Effector memory CD4-positive, alpha-beta T cell (primary cell): ENCODE measurements around the gene EMCN.
"Not testable (repeated sequence)": the region's sequence is repeated elsewhere in the genome, so short reads cannot be mapped to it uniquely, and the experiment has no call there.

Source experiments
- DNase-seq, 3 donors: peaks; one replicate each; pipeline ENCODE4 v3.0.0-alpha.2; 2020
- H3K27ac ChIP-seq: 2 replicates; pipeline ENCODE4 v1.7.0; 2013; ENCODE audit warnings: mild to moderate bottlenecking, low read length, moderate library complexity; ENCODE audit not compliant: insufficient read depth, poor library complexity, severe bottlenecking
- H3K27me3 ChIP-seq: replicated peaks from 2 replicates; pipeline ENCODE4 v1.7.0; 2013; ENCODE audit warnings: mild to moderate bottlenecking, low read length; ENCODE audit not compliant: insufficient read depth, control insufficient read depth, poor library complexity, severe bottlenecking
- H3K36me3 ChIP-seq: 2 replicates; pipeline ENCODE4 v1.7.0; 2013; ENCODE audit warnings: mild to moderate bottlenecking, low read length, moderate library complexity; ENCODE audit not compliant: control insufficient read depth, insufficient read depth
- H3K4me1 ChIP-seq: 2 replicates; pipeline ENCODE4 v1.7.0; 2013; ENCODE audit warnings: low read length, mild to moderate bottlenecking; ENCODE audit not compliant: control insufficient read depth, insufficient read depth, poor library complexity, severe bottlenecking
- H3K4me3 ChIP-seq: 2 replicates; pipeline ENCODE4 v1.7.0; 2013; ENCODE audit warnings: low read length, low read depth, mild to moderate bottlenecking; ENCODE audit not compliant: insufficient read depth, poor library complexity, severe bottlenecking
- H3K9me3 ChIP-seq: 2 replicates; pipeline ENCODE4 v1.7.0; 2013; ENCODE audit warnings: mild to moderate bottlenecking, low read length, moderate library complexity; ENCODE audit not compliant: control insufficient read depth

EMCN gene

DNA sequence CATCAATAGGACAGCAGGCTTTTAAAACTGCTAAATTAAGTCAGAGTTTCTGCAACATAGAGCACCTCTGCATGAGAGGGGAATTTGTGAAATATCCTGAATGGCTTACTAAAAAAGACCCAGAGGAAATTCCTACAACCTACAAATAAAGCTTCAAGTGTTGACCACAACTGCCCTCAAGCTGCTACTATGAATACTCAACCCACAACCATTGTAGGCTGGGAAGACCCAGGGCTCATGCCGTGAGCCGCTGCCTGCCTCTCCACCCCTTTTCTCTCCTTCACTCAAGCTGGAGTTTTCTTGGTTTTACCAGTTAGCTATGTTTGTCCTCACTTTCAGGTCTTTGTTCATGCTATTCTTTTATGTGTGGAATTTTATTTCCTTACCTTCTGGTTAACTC is 151.6 kb downstream of the EMCN start:
- H3K4me3 ChIP-seq, result no peak overlapping the region
- no peaks in the 10 kb centered on the region for H3K36me3 ChIP-seq
- H3K4me1 ChIP-seq, result no peaks in the 10 kb centered on the region
- no peak overlapping the region for H3K27ac ChIP-seq
- H3K9me3 ChIP-seq, result no peaks in the 10 kb centered on the region
- no peaks in the 10 kb centered on the region for H3K27me3 ChIP-seq
- no peak for DNase-seq

DNA sequence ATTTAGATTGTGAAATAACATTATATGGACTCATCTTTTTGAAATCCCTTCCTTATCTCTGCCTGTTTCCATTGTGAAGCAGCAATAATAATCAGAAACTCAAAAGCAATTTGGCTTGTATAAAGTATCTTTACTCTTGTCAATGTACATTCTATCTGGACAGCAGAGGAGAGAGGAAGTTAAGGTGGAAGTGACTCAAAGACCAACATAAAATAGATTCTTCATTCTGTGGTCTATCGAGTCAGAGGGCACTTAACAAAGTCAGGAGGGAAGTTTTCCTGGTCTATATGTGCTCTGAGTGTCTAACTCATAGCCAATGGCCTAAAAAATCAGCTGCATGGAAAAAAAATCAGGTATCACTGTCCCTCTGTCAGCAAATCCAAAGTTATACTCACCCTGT is 155.5 kb downstream of the EMCN start:
- no peak for DNase-seq
- no peak overlapping the region for H3K27ac ChIP-seq
- no peak overlapping the region for H3K4me3 ChIP-seq
- H3K27me3 ChIP-seq, result no peaks in the 10 kb centered on the region
- H3K36me3 ChIP-seq, result no peaks in the 10 kb centered on the region
- H3K4me1 ChIP-seq, result no peaks in the 10 kb centered on the region
- H3K9me3 ChIP-seq, result no peaks in the 10 kb centered on the region

DNA sequence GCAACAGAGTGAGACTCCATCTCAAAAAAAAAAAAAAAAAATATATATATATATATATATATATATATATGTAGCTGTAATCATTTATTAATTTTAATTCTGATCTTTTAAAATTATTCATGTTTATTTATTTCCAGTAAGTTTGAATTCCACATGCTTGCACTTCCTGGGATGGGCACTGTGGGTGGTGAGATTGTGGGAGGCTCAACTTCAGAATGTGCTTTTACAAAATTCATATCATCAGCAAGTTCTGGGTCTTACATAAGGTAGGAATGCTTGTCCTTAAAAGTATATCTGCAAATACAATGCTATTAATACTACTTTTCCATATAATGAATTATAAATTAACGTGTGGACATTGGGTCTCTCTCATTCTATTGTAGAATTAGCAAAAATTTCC is 156.5 kb downstream of the EMCN start:
- DNase-seq, result no peak
- H3K9me3 ChIP-seq, result no peaks in the 10 kb centered on the region
- no peaks in the 10 kb centered on the region for H3K27me3 ChIP-seq
- H3K4me3 ChIP-seq, result no peak overlapping the region
- H3K4me1 ChIP-seq, result no peaks in the 10 kb centered on the region
- H3K27ac ChIP-seq, result no peak overlapping the region
- H3K36me3 ChIP-seq, result no peaks in the 10 kb centered on the region

DNA sequence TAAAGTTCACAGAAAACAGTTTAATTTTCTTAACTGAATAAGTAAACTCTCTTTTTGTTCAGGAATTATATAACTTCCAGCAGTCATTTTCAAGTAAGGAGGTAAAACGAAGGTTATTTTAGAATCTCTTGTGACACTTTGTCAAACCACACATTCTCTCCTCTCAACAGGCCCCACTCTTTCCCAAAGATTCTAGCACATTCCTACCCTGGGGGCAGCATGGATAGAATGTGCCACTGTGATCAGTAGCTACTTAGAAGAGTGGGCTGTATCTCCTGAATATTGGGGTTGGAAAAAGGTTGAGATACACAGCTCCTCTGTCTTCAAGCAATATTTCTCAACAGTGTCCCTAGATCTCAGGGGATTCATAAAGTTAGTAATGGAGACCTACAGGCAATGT is 157.6 kb downstream of the EMCN start:
- H3K4me1 ChIP-seq, result no peaks in the 10 kb centered on the region

DNA sequence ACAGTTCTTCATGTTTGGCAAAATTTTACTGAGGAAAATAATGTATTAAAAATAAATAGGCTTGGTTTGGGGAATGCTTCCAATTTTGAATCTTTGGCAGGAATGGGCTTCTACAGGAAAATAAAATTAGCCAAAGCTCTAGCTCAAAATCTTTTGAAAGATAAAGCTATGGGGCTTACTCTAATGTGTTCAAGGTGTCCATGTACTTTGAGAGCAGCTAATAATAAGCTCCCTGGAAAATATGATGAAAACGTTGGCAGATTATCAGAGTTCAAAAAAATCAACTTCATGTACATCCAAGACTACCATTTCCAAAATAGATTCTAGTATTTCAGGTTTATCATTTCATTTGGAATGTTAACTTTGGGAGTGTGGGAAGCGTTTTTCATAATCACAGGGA is 158.4 kb downstream of the EMCN start:
- Histone ChIP-seq H3K27me3 (no peaks in the 10 kb centered on the region), H3K9me3 (no peaks in the 10 kb centered on the region), H3K36me3 (no peaks in the 10 kb centered on the region), H3K27ac (no peak overlapping the region), H3K4me3 (no peak overlapping the region), H3K4me1 (no peaks in the 10 kb centered on the region)
- no peak for DNase-seq

More for the DNA sequence above, 157.6 kb downstream of the EMCN start:
- Histone ChIP-seq H3K36me3 (no peaks in the 10 kb centered on the region), H3K9me3 (no peaks in the 10 kb centered on the region), H3K27ac (no peak overlapping the region), H3K27me3 (no peaks in the 10 kb centered on the region), H3K4me3 (no peak overlapping the region)
- DNase-seq, result no peak

DNA sequence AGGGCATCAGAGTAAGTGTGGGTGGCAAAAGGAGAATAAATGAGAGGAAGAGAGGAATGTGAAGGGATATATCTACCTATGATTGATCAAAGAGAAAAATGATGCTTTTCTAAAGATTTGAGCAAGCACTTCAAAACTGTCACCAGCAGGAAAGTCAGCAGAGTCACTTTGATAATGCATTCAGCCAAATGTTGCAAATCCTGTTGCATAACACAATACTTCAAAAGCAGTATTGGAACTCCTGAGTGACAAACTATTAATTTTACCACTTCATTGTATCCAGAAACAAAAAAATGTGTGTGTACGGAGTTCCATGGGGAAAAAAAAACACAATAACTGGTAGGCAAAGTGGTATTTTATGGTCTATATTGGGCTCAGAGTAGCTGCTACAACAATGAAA is 160.3 kb downstream of the EMCN start:
- DNase-seq, result no peak
- no peak overlapping the region for H3K27ac ChIP-seq
- no peaks in the 10 kb centered on the region for H3K4me1 ChIP-seq
- no peaks in the 10 kb centered on the region for H3K27me3 ChIP-seq
- H3K9me3 ChIP-seq, result no peaks in the 10 kb centered on the region
- H3K4me3 ChIP-seq, result no peak overlapping the region
- no peaks in the 10 kb centered on the region for H3K36me3 ChIP-seq

DNA sequence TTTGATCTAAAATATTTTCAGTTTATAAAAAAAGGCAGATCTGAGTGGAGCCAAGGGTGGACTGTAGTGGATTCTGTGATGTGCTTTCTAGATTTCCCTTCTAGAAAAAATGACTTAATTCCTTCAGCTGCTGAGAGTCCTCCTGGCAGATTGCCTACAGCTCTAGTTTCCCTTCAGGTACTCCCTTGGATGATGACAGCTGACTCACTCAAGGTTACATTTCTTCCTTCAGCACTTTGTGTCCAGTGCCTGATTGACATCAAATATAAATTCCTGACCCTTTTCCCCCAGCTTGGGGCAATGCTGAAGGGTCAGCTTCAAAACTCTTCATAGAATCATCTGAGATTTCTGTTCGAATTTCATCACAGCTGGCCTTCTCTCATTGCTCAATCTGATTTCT is 161.7 kb downstream of the EMCN start:
- Histone ChIP-seq H3K9me3 (no peaks in the 10 kb centered on the region), H3K4me3 (no peak overlapping the region), H3K27ac (no peak overlapping the region), H3K27me3 (no peaks in the 10 kb centered on the region), H3K4me1 (no peaks in the 10 kb centered on the region), H3K36me3 (no peaks in the 10 kb centered on the region)
- no peak for DNase-seq

DNA sequence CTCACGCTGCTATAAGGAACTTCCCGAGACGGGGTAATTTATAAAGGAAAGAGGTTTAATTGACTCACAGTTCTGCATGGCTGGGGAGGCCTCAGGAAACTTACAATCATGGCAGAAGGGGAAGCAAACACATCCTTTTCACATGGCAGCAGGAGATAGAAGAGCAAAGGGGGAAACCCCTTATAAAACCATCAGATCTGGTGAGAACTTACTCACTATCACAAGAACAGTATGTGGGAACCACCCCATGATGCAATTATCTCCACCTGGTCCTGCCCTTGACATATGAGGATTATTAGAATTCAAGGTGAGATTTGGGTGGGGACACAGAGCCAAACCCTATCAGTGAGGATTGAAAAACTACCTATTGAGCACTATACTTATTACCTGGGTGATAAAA is 165.5 kb downstream of the EMCN start:
- not testable (repeated sequence) for H3K4me1 ChIP-seq, H3K27me3 ChIP-seq, H3K27ac ChIP-seq, H3K9me3 ChIP-seq, H3K36me3 ChIP-seq, H3K4me3 ChIP-seq, DNase-seq

DNA sequence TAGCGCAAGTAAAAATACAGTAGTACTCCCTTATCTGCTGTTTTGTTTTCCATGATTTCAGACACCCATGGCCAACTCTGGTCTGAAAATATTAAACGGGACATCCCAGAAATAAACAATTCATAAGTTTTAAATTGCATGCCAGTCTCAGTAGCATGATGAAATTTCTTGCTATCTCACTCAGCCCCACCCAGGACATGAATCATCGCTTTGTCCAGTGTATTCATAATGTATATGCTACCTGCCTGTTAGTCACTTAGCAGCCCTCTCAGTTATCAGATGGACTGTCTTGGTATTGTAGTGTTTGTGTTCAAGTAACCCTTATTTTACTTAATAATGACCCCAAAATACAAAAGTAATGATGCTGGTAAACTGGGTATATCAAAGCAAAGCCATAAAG is 169.3 kb downstream of the EMCN start:
- no peak overlapping the region for H3K27ac ChIP-seq

DNA sequence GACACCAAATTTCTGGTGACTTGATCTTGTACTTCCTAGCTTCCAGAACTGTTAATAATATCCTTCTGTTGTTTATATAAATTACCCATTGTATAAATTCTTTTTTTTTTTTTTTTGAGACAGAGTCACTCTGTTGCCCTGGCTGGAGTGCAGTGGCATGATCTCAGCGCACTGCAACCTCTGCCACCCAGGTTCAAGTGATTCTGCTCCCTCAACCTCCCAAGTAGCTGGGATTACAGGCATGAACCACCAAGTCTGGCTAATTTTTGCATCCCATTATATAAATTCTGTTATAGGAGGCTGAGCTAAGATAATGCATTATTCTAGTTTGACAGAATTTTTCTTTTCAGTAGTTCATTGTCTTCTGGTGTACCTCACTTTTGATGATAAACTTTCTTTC is 170.6 kb downstream of the EMCN start:
- Histone ChIP-seq H3K4me1 (no peaks in the 10 kb centered on the region), H3K36me3 (no peaks in the 10 kb centered on the region), H3K27me3 (no peaks in the 10 kb centered on the region), H3K4me3 (no peak overlapping the region), H3K27ac (no peak overlapping the region), H3K9me3 (no peaks in the 10 kb centered on the region)
- DNase-seq, result no peak

More for the DNA sequence above, 169.3 kb downstream of the EMCN start:
- Histone ChIP-seq H3K27me3 (no peaks in the 10 kb centered on the region), H3K4me3 (no peak overlapping the region), H3K36me3 (no peaks in the 10 kb centered on the region), H3K9me3 (no peaks in the 10 kb centered on the region), H3K4me1 (no peaks in the 10 kb centered on the region)
- DNase-seq, result no peak

DNA sequence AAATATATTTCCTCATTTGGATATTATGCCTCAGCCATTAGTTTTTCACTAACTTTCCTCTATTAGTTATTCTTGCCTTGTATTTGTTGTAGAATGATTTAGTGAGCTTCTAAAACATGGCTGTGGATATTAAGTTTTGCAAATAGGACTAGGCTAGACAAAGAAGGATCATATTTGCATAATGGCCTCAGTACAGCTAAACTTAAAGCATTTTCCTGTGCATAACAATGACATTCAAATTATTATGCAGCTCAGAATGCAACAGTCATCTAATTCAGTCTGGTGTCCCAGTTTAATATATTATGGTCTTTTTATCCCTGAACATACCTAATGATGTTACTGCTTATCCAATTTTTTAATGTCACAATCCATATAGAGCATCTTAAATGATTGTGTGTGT is 172.2 kb downstream of the EMCN start:
- Histone ChIP-seq H3K9me3 (no peaks in the 10 kb centered on the region), H3K4me3 (no peak overlapping the region), H3K4me1 (no peaks in the 10 kb centered on the region), H3K27ac (no peak overlapping the region), H3K27me3 (no peaks in the 10 kb centered on the region), H3K36me3 (no peaks in the 10 kb centered on the region)
- DNase-seq, result no peak
